ENCODE measurements around the gene STRA6.

Gene STRA6

DNA sequence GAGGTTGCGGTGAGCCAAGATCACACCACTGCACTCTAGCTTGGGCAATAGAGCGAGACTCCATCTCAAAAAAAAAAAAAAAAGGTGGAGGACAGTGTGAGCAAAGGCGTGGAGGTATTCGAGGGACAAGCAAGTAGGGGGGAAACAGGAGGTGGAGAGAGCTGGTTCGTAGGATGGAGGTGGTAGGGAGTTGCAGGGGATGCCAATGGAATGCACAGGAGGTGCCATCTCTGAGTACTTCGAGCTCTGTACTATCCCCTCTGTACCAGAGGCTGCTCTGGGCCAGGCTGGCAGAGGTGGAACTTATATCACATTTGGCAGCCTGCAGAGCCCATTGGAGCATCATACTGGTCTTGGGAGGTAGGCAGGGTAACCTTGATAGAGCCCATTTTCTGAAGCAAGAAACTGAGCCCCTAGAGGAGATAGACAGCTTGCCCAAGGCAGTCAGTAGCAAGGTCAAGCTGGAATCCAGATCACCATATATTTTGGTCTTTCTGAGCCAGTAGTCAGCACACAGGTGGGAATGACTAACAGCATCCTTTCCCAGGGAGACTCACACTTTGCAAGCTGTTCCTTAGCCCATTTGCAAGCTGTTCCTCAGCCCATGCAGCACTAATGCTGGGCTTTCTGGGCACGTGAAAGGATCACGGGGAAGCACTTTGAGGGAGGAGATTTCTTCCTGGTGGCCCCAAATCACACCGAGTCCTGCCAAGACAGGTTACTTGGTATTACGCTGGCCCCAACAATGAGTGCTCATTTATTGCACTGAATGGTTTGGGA, 24.4 kb upstream of the STRA6 start:
- no peak for DNase-seq

DNA sequence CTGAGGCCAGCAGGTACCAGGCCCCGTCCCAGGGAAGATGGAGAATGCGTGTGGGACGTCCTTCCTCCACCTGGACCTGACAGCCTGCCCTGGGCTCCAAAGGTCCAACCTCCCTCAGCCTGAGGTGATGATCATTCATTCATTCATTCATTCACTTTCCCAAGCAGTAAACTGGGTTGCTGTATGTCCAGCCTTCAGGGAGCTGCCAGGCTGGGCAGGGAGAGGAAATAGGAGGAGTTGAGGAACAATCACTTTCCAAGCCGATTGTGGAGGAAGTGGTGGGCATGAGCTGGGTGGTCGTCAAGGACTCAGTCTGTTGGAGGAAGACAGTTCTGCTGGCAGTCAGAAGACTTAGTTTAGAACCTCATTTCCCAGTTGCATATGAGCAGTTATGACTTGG, 23.3 kb upstream of the STRA6 start:
- no peak for DNase-seq

DNA sequence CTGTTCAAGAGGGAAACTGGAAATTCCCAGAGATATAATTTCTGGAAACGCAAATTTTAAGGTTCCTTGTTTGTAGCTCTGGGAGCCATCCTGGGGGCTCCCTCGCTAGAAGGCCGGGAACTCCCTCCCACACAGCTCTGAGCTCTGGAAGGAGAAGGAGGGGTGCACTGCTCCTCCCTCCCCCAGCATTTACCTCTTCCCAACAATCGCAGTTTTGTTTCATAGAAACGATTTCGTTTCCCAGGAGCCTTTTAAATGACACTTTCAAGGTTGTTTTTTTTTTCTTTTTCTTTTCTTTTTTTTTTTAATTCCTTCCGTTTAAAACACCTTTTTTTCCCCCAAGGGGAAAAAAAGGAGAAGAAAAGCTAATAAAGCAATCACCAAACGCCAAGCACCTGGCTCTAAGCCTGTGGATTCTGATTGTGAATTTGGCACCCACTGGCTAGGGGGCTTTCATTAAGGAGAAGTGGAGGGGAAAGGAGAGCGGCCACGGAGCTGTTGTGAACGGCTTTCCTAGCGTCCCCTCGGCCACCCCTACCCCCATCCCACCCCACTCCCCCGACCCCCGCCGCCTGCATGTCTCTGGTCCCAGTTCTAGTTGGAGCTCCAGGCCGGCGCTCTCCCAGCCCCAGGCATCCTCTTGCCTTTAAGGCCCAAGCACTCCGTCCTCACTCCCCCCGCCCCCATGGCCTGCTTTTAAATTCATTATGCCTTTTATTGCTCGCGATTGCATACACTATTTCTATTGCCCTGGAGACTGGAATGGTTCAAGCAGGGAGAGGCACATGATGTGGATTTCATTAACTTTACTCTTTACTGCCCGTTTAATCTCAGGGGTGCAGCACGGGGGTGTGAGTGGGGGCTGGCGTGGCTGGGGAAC, 19.9 kb upstream of the STRA6 start:
- no peak for DNase-seq

DNA sequence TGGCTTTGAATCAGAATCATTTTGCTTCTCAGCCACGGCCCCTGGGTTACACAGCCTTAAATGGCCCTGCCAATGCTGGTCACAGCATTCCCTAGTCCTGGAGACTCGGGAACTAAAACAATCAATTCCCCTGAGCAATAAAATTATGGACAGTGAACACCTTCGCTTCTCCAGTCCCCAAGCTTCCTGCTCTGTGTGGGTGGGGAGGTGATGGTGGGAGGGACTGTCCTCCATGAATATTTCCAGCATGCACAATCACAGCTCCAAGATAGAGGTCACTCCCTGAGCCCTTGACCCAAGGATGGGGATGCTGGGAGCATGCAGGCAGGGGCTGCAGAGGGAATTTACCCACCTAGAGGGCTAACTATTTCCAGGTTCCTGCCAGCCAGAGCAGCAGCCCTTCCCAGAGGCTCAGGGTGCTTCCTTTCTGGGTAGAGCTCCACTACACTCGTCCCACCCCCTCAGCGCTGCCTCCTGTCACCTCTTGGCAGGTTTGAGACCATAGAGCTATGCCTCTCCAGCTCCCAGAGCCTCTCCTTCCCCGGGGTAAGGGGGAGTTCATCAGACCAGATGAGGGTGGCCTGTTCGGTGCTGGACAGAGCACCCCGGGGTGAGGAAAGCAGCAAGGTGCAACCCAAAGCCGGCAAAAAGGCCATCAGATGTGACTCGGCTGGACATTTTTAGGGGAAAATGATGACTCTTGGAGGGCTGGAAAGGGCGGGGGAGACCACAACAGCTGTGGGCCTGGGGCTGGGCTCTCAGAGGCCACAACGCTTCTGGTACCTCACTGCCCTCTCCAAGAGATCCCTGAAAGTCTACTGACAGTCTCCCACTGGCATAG, 19.0 kb upstream of the STRA6 start:
- no peak for DNase-seq

DNA sequence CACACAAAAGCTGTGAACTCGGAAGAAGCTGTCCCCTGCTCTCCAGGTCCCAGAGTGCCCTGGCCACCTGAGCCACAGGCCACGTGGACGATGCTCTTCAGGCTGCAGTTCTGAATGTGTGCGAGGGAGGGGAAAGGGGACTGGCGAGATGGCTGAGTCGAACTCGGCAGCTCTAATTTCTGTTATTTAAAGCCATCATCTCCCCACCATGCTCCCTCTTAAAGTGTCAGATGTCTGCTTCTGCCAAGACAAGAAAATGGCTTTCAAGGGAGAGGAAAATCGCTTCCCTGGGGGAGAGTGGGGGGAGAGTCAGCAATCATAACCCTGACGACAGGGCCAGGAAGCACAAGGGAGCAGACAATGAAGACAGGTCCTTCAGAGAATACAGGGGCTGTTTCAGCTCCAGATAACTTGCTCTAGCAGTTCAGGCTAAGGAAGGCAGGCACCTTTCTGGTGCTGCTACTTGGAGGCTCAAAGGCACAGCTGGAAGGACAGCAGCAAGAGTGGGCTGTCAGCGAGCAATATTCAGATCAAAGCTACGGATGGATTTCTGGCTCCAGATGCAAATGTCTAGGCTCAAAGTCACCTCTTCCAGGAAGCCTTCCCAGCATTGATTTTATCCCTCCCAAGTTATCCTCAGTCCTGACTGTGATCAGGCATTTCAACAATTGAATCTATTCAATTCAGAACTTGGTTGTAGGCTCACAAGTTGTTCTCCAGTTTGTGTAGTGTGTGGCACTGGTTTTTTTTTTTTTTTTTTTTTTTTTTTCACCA, 18.1 kb upstream of the STRA6 start:
- DNase-seq: no peak

- no peak for DNase-seq
Observed at GRCh38 chr15:74217907-74218885, 15.6 kb upstream of the STRA6 start.

GRCh38 chr15:74216949-74217348, 14.4 kb upstream of the STRA6 start:
- DNase-seq: no peak

DNA sequence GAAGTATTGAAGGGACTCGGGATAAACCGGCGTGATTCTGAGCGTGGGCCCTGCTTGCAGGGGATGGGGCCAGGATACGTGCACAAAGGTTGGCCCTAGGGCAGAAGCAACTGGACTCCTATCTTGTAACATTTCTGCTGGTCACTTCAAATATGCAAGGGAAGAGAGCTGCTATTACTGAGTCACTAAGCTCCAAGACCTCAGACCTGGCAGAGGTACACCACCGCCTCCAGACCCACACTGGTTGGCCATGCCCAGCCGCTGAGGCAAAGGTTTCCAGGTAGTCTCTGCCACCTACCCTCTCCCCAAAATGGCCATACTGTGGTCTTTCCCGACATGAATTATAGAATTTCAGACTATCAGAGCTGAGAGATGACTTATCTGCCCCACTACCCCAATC, 13.4 kb upstream of the STRA6 start:
- no peak for DNase-seq

DNA sequence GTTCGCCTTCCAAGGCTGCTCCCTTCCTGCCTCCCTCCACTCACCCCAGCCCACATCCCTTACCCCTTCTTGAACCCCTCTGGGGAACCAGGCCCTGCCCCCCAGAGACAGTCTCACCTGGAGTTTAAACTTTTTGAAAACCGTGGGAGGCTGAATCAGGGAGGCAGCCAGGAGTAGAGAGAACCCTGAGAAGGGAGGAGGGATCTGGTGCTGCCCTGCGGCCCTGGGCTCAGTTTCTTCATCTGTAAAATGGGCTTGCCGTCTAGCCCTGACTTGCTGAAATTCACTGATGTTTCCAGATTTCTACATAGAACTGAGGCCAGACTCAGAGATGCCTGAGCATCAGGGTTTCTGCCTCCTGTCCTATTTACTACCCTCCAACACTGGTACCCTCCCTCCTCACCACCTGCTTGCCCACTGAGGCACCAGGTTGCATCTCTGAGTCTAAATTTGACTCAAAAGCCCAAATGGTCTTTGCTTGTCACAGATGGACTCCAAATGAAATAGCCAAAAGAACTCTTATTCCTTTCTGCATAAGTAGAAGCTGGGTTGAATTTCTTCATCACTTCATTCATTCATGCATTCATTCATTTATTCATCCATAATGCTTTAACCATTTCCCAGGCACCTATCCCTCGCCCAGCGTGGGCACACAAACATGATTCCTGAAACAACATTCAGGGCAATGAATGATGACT, 11.9 kb upstream of the STRA6 start:
- no peak for DNase-seq

DNA sequence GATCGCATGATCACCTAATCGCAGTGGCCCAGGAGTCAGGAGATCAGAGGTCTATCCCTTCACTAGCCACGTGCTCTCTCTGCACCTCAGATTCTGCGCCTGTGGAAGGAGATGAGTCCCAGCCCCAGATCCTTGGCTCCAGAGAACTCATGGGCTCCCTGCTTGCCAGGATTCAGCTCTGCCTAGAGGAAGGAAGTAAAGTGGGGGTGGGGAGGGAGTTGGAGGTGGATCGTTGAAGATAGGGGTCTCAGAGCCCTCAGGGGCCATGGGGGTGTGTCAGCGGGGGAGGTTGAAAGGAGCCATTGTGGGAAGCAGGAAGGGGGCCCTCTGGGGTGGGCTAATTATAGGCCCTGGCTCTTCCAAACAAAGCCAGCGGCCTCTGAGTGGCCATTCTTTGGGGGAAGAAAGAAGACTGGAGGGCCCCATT, 11.3 kb upstream of the STRA6 start:
- no peak for DNase-seq

- DNase-seq: no peak
Observed at GRCh38 chr15:74212494-74212893, 9.9 kb upstream of the STRA6 start.

- no peak for DNase-seq
Observed at GRCh38 chr15:74211656-74212055, 9.1 kb upstream of the STRA6 start.

DNA sequence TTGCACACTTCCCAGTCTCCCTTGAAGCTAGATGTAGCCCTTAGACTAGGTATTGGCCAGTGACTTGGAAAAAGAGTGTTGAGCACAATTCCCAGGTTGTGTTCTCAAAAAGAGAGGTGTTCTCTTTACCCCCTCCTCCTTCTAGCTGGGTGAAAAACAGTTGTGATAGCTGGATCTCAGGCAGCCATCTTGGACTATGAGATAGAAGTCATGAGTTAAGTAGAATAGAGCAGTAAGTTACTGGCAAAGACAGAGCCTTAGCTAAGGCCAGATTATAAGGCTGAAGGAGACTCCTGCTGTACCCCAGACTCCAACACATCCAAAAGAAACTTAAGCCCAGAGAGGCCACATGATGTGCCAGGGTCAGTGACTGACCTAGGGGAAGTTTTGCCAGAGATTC, 8.1 kb upstream of the STRA6 start:
- no peak for DNase-seq

DNA sequence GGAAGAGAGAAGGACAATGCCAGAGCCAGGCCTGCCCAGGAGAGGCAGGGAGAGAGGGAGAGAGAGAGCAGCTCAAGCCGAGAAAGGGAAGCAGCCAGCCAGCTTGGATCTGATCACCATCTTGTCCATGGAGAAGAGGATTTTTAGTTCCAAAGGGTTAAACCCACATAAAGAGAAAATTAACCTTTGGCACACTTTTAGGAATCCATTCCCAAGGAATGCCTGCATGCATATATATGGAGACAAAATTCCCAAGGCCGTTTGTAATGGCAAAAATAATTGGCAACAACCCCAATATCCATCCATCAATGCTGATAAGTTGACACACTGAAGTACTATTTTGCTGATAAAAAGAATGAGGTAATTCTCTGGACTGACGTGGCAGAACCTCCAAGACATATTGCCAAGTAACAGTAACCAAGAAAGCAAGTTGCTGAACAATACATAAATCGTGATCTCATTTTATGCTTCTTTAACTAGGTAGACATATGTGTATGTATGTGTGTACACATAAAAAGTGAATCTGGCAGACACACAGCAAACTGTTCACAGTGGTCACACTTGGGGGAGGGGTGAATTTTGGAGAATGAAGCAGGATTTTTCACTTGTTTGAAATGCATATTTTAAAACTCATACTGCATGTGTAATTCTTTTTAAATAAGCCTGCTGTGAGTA, 7.5 kb upstream of the STRA6 start:
- DNase-seq: no peak

- no peak for DNase-seq
Observed at GRCh38 chr15:74209560-74209958, 7.0 kb upstream of the STRA6 start.

DNA sequence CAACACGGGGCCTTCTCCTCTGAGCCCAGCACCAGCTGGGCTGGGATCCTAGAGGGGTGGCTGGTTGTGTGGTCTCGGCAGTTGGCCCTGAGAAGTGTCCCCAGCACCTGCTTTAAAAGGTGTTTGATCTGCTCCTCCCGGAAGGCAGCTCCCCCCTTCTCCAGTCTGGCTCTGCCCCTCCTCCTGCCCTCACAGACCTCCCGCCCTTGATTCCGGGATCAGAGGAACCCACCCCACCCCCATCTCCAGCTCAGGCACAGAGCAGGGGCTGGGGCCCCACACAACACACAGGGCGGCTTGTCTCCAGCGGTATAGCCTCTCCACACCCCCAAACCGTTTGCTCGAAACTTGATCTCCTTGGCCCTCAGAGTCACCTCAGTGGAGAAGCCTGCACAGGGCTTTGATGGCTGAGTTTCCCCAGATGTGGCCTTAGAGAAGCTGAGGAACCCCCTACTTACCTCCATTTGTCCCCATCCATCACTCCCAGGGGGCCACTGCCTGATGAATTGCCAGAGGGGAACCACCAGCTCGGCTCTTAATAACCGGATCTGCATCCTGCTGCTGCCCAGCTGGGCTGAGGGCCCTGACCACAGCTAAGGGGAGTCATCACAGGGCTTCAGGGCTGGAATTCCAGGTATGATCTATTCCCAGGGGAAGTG, 6.4 kb upstream of the STRA6 start:
- no peak for DNase-seq

- DNase-seq: no peak
Observed at GRCh38 chr15:74208496-74208895, 5.9 kb upstream of the STRA6 start.

- DNase-seq: no peak
Observed at GRCh38 chr15:74207652-74208440, 5.3 kb upstream of the STRA6 start.
